ENCODE measurements around the gene RBBP6.

The RBBP6 gene

DNA sequence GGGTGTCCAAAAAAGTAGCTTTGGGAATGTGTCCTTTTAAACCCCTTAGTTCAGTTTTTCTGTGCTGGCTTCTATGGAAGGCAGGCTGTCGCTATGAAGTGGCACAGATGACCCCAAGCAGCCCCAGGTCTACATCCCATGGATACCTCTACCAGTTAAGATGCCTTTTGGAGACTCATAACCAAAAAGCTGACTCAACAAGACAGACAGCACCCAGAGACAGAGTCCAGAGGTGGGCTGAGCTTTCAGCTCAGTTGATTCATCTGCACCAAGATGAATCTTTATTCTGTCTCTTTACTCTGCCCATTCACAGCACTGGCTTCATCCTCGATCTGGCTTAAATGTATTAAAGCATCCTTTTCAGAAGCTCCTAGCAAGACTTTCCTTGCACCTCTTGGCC is 29.8 kb upstream of the RBBP6 start:
- no peak for DNase-seq (ENCODE audit: low read depth in 1 of 2, low spot score in 1 of 2)
- no peak overlapping the region for H3K4me3 ChIP-seq (replicated peaks; ENCODE audit: insufficient read depth, low read length)
- no peaks in the 10 kb centered on the region for H3K27me3 ChIP-seq (ENCODE audit: insufficient read depth, poor library complexity, severe bottlenecking)
- no peak for TF ChIP-seq SPI1 (IDR thresholded peaks at IDR 0.05; ENCODE audit: borderline replicate concordance, low read depth)
- no peak overlapping the region for H3K27ac ChIP-seq (replicated peaks)

DNA sequence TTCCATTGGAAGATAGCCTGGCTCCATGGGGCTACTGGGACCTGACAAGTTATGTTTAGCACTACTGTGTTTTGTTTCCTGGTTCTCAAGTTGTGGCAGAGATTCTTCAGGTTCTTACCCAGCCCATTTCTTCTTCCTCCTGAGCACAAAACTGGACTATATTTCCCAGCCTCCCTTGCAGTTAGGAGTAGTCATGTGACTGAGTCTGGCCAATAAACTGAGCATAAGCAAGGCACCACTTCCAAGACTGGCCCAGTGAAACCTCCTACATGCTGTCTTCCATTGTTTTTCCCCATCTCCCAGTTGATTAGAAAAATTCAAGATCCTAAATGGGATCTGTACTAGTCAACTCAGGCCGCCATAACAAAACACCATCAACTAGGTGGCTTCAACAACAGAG is 28.2 kb upstream of the RBBP6 start:
- TF ChIP-seq, protein P1, sequence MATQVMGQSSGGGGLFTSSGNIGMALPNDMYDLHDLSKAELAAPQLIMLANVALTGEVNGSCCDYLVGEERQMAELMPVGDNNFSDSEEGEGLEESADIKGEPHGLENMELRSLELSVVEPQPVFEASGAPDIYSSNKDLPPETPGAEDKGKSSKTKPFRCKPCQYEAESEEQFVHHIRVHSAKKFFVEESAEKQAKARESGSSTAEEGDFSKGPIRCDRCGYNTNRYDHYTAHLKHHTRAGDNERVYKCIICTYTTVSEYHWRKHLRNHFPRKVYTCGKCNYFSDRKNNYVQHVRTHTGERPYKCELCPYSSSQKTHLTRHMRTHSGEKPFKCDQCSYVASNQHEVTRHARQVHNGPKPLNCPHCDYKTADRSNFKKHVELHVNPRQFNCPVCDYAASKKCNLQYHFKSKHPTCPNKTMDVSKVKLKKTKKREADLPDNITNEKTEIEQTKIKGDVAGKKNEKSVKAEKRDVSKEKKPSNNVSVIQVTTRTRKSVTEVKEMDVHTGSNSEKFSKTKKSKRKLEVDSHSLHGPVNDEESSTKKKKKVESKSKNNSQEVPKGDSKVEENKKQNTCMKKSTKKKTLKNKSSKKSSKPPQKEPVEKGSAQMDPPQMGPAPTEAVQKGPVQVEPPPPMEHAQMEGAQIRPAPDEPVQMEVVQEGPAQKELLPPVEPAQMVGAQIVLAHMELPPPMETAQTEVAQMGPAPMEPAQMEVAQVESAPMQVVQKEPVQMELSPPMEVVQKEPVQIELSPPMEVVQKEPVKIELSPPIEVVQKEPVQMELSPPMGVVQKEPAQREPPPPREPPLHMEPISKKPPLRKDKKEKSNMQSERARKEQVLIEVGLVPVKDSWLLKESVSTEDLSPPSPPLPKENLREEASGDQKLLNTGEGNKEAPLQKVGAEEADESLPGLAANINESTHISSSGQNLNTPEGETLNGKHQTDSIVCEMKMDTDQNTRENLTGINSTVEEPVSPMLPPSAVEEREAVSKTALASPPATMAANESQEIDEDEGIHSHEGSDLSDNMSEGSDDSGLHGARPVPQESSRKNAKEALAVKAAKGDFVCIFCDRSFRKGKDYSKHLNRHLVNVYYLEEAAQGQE (IDR thresholded peaks at IDR 0.05; ENCODE audit: insufficient replicate concordance, low read depth): no peak
- no peak for TF ChIP-seq GABPA (IDR thresholded peaks at IDR 0.05; ENCODE audit: low read depth)
- TF ChIP-seq, protein P2, sequence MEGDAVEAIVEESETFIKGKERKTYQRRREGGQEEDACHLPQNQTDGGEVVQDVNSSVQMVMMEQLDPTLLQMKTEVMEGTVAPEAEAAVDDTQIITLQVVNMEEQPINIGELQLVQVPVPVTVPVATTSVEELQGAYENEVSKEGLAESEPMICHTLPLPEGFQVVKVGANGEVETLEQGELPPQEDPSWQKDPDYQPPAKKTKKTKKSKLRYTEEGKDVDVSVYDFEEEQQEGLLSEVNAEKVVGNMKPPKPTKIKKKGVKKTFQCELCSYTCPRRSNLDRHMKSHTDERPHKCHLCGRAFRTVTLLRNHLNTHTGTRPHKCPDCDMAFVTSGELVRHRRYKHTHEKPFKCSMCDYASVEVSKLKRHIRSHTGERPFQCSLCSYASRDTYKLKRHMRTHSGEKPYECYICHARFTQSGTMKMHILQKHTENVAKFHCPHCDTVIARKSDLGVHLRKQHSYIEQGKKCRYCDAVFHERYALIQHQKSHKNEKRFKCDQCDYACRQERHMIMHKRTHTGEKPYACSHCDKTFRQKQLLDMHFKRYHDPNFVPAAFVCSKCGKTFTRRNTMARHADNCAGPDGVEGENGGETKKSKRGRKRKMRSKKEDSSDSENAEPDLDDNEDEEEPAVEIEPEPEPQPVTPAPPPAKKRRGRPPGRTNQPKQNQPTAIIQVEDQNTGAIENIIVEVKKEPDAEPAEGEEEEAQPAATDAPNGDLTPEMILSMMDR (IDR thresholded peaks at IDR 0.05; ENCODE audit: insufficient read depth, low read length): no peak
- no peak for TF ChIP-seq SPI1 (IDR thresholded peaks at IDR 0.05; ENCODE audit: borderline replicate concordance, low read depth)
- TF ChIP-seq POLR2AphosphoS5 (IDR thresholded peaks at IDR 0.05; ENCODE audit: low read depth): no peak
- no peak overlapping the region for H3K4me3 ChIP-seq (replicated peaks; ENCODE audit: insufficient read depth, low read length)
- DNase-seq (ENCODE audit: low read depth in 1 of 2, low spot score in 1 of 2): no peak
- H3K27me3 ChIP-seq (ENCODE audit: insufficient read depth, poor library complexity, severe bottlenecking): no peaks in the 10 kb centered on the region
- no peak overlapping the region for H3K27ac ChIP-seq (replicated peaks)

DNA sequence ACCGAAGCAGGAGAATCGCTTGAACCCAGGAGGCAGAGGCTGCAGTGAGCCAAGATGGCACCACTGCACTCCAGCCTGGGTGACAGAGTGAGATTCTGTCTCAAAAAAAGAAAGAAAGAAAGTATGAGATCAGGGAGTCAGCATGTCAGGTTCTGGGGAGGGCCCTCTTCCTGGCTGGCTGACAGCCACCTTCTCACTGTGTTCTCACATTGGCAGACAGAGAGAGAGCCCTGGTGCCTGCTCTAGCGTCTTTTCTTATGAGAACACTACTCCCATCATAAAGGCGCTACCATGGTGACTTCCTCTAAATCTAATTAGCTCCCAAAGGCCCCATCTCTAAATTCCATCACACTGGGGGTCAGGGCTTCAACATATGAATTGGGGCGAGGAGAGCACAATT is 27.6 kb upstream of the RBBP6 start:
- no peak for DNase-seq (ENCODE audit: low read depth in 1 of 2, low spot score in 1 of 2)
- Histone ChIP-seq H3K27me3 (ENCODE audit: insufficient read depth, poor library complexity, severe bottlenecking) (no peaks in the 10 kb centered on the region), H3K4me3 (replicated peaks; ENCODE audit: insufficient read depth, low read length) (no peak overlapping the region), H3K27ac (replicated peaks) (no peak overlapping the region)
- TF ChIP-seq POLR2AphosphoS5 (IDR thresholded peaks at IDR 0.05; ENCODE audit: low read depth) (no peak), SPI1 (IDR thresholded peaks at IDR 0.05; ENCODE audit: borderline replicate concordance, low read depth) (no peak), GABPA (IDR thresholded peaks at IDR 0.05; ENCODE audit: low read depth) (no peak)
- TF ChIP-seq, protein P1 (IDR thresholded peaks at IDR 0.05; ENCODE audit: insufficient replicate concordance, low read depth): no peak
- TF ChIP-seq, protein P2 (IDR thresholded peaks at IDR 0.05; ENCODE audit: insufficient read depth, low read length): no peak

DNA sequence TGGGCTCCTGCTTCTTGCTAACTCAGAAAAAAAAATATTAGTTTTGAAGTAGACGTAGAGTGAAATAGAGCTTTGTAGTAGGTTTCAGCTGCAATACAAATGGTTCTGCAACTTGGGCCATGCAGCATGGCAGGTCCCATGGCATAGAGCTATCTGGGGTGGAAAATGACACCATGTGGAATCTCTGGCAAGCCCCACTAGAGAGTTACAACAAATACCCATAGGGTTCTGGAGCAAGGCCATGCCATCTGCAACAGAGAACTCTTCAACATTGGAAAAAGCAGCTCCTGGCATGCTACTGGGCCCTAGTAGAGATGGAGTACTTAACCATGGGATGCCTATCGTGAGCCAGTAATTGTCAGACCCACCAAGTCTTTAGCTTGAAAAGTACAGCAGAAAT is 25.3 kb upstream of the RBBP6 start:
- DNase-seq (ENCODE audit: low read depth in 1 of 2, low spot score in 1 of 2): no peak
- no peaks in the 10 kb centered on the region for H3K27me3 ChIP-seq (ENCODE audit: insufficient read depth, poor library complexity, severe bottlenecking)
- no peak overlapping the region for H3K4me3 ChIP-seq (replicated peaks; ENCODE audit: insufficient read depth, low read length)
- no peak overlapping the region for H3K27ac ChIP-seq (replicated peaks)
- TF ChIP-seq GABPA (IDR thresholded peaks at IDR 0.05; ENCODE audit: low read depth): no peak
- no peak for TF ChIP-seq POLR2AphosphoS5 (IDR thresholded peaks at IDR 0.05; ENCODE audit: low read depth)
- TF ChIP-seq, protein P1 (IDR thresholded peaks at IDR 0.05; ENCODE audit: insufficient replicate concordance, low read depth): no peak
- TF ChIP-seq, protein P2 (IDR thresholded peaks at IDR 0.05; ENCODE audit: insufficient read depth, low read length): no peak
- no peak for TF ChIP-seq SPI1 (IDR thresholded peaks at IDR 0.05; ENCODE audit: borderline replicate concordance, low read depth)

Data from HL-60 (cell line).